HG03139 (cell line): ENCODE data around the gene VASH2.

Source experiments
- ATAC-seq: cut with Tn5 transposase; IDR thresholded peaks from one replicate; pipeline ENCODE4 v1.9.1; 2021; ENCODE audit not compliant: unreplicated experiment

VASH2 gene

DNA sequence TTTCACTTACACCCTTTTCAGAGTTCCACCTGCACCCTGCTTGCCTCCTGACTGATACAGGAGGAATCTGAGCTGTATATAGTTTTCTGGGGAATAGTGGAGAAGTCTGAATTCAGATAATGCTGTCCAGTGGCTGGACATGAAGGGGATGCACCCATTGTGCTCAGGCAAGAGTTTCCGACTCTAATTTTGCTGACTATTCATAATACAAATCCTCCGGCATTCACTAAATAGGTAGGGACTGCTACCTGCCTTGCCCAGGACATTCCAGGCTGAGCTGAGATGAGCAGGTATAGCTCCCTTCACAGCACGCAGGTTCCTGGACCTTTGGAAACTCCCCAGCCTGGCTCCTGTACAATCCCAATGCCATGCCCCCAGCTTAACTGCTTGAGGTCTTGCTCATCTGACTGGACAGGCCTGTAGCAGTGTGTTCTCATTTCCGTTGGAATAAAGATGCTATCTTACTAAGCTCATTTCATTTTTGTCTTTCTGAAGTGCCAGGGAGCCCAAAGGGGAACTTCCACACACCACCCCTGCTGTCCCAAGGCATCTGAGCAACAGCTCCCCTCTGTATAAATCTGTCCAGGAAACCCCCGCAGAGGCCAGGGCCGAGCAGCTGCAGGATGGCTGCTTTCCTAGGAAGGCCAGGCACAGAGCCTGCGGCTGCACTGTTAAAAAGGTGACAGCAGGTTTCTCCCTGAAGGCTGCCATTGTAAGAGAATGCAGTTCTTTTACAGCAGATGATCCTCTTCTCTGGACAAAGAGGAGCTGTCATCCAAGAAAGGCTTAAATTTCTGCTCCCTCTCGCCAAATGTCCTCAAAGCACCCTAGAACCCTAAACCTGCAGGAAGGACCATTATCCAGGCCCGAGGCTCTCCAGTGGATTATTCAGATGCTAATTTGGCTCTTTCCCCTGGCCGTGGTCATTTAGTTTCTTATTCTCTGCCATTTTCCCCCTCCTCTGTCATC is 21.7 kb upstream of the VASH2 start:
- ATAC-seq = no peak

DNA sequence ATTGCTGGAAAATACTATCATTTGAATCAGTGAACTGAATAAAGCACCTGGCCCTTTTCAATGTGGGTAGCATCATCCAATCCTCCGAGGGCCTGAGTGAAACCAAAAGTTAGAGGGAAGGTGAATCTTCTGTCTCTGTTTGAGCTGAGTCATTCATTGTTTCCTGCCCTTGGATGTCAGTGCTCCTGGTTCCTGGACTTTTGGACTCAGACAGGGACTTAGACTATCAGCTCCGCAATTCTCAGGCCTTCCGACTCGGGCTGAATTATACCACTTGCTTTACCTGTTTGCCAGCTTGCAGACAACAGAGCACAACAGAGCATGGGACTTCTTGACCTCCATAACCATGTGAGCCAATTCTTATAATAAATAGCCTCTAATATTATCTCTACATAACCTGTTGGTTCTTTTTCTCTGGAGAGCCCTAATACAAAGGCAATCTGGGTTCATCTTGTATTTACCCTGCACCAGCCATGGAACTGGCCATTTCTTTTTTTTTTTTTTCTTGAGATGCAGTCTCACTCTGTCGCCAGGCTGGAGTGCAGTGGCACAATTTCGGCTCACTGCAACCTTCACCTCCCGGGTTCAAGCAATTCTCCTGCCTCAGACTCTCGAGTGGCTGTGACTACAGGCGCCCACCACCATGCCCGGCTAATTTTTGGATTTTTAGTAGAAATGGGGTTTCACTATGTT is 19.2 kb upstream of the VASH2 start:
- no peak for ATAC-seq

DNA sequence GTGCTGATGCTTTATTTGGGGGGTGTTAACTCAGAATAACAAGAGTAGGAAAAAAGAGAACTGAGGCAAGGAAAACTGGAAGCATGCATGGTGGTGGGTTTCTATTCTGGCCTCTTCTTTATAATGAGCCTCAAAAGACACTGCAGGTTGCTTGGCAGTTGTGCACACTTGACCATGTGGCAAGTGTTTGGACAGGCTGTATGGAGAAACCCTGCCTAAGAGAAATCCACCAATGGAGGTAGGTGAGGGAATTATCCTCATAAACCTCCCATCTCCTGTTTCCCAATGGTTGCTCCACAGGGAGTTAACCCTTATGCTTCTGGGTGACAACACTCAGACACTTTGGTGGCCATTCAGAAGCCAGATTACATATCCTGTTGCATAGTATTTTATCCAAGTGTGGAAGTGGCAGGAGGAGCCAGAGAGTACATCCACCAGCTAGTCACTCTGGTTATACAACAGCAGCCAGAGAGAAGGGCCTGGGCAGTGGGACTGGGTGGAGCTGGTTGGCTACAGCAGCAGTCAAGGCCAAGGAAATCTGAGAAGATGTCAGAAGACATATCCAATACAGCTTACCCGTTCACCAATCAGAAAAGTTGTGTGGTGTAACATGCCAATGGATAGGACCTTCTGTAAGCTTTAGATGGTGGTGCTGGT is 16.4 kb upstream of the VASH2 start:
- no peak for ATAC-seq

DNA sequence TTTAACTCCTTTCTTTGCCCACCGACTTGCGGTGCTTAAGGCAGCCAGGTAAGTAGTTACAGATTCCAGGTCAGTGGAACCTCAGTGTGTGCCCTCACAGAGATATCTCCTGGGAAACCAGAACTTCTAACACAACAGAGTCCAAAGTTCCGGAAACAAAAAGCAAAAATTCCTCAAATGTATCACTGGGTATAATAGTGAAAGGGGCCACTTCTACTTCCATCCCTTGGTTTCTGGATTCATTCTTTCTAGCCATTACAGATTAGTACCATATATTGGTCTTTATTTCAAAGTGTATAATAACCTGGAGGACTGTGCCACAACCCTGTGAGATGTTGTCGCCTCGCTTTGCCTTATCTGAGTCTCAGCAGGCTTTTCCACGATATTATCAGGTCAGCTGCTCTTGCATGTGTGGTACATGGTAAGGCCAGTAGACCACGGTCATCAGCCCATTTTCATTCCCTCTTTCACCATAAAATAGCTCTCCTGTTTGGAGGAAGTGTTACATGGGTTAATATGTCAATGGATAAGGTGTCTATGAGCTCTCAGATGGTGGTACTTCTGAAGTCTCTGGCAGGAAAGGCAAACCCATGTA is 14.9 kb upstream of the VASH2 start:
- no peak for ATAC-seq

DNA sequence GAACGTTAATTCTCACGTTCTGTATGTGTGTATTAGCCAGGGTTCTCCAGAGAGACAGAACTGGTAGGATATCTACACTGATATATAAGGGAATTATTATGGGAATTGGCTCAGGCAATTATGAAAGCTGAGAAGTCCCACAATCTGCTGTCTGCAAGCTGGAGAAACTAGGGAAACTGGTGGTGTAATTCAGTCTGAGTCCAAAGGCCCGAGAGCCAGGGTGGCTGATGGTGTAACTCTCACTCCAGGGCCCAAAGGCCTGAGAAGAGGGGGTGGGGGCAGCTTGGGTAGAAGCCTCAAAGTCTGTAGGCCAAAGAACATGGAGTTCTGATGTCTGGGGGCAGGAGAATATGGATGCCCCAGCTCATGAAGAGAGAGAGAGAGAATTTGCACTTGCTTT is 13.3 kb upstream of the VASH2 start:
- ATAC-seq = no peak

DNA sequence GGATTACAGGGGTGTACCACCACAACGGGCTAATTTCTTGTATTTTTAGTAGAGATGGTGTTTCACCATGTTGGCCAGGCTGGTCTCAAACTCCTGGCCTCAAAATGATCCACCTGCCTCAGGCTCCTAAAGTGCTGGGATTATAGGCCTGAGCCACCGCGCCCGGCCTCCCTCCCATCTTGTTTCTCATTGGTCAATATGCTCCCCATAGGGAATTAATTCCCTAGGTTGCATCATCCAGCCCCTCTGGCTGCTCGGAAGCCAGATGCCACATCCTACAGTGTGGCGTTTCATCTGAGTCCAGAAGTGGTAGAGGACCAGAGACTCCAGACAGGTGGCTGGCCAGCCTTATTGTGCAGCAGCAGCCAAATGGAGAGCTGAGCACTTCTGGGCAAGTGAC is 11.5 kb upstream of the VASH2 start:
- ATAC-seq = no peak

DNA sequence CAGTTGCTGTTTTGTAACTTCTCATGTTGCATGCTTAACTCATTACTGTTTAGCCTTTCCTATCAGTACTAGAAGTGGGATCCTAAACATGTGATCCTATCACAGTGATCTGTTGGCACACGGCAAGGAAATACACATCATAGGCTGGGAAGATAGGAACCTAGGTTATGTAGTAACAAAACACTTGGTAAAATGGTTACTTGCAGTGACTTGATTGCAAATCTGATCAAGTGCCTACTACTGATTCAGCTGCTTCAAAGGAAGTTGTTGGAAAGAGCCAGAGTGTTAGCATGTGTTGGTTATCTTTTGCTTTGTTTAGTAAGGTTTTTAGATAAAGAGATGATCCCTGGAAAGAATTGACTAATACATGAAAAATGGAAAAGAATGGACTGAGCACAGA is 8.9 kb upstream of the VASH2 start:
- no peak for ATAC-seq

DNA sequence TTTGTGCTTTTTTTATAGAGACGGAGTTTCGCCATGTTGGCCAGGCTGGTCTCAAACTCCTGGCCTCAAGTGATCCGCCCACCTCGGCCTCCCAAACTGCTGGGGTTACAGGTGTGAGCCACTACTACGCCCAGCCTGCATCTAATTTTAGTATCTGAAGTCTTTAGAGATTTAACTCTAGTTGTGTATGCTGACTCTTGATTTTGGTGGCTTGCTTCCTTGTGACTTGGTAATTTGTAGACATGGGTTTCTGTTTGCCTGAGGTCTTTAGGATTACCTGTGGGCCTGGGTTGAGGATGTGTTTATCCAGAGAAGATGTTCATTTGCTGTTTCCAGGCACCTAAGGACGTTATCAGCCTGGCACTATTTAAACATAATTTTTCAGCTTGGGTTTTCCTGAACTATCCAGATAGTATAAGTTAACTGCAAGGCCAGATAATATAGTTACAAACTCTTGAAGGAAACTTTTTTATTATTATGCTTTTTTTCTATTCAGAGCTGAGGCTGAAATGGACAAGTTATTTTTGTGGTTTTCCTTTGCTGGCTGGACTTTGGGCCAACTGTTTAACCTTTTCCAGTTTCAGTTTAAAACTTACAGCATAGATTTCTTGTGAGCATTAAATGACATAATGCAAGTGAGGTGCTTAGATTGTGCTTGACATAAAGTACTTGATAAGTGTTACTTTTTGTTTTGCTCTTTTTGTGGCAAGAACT is 7.5 kb upstream of the VASH2 start:
- no peak for ATAC-seq

DNA sequence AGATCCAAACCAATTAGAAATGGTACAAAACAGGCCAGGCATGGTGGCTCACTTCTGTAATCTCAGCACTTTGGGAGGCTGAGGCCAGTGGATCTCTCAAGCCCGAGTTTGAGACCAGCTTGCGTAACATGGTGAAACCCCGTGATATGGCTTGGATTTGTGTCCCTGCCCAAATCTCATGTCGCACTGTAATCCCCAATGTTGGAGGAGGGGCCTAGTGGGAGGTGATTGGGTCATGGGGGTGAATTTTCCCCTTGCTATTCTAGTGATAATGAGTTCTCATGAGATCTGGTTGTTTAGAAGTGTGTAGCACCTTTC is 7.0 kb upstream of the VASH2 start:
- no peak for ATAC-seq

DNA sequence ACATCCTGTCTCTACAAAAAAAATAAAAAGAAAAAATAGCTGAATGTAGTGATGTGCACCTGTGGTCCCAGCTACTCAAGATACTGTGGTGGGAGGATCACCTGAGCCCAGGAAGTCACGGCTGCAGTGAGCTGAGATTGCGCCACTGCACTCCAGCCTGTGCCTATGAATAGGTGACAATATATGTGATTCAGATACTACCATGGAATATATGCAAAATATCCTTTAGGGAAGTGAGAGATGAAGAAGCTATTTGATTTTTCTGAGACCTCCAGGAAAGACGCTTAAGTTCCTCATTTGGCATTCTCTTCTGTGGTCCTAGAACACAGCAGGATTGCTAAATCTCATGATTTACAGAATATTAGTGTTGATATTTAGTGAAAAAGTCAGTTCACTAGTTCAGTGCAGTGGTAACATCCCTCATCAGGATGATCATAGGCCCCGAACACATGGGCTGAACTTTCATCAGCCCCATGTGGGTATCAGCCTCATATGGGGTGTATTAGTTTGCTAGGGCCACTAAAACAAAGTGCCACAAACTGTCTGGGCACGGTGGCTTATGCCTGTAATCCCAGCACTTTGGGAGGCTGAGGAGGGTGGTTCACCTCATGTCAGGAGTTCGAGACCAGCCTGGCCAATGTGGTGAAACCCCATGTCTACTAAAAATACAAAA is 6.0 kb upstream of the VASH2 start:
- ATAC-seq = no peak

DNA sequence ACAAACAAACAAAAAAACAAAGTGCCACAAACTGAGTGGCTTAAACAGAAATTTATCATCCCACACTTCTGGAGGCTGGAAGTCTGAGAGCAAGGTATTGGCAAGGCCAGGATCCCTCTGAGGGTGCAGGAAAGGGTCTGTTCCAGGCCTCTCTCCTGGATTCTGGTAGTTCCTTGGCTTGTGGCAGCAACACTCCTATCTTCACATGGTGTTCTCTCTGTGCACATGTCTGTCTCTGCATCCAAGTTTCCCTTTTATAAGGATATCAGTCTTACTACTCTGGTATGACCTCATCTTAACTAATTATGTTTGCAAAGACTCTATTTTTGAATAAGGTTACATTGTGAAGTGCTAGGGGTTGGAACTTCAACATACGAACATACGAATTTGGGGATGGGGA is 5.3 kb upstream of the VASH2 start:
- ATAC-seq = no peak

DNA sequence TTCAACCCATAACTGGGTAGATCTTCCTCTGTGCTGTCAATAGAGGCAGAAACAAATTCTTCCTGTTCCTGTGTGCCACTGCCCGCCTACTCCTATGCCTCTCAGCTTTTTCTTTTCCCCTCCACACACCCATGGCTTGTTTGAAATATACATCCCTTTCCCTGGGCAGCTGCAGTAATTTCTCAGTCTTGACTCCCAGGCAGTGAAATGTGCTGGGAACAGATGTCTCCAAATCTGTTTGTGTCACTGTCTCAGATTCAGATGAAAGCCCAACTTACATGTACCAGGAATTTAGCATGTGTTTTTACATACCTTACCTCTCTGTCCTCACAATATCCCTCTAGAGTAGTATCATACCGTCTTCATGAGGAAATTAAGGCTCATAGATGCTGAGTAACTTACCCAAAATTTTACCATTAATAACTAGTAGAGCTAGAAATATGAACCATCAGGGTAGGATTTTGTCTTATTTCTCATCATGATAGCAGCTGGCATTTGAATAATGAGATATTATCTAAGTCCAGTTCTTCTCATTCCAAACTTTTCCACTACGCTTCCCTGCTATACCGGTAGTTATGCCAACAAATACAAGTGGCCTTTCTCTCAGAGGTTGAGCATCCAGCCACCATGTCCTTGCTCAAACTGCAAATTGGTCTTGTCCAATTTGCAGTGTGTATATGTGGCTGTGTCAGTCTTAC is 4.7 kb upstream of the VASH2 start:
- no peak for ATAC-seq

DNA sequence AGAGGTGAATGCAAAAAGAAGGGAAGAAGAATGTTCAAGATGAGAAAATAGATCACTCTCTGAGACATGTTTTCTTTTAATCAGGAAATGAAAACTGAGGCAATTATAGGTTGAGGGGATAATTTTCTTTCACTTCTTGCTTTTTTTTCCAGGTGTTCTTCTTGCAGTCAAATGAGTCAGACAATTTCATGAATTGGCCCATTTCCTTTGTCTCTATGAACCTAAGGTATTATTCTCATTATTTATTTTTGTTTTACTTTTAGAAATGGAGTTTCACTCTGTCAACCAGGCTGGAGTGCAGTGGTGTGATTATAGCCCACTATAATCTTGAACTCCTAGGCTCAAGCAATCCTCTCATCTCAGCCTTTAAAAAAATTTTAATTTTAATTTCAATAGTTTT is 3.5 kb upstream of the VASH2 start:
- no peak for ATAC-seq

DNA sequence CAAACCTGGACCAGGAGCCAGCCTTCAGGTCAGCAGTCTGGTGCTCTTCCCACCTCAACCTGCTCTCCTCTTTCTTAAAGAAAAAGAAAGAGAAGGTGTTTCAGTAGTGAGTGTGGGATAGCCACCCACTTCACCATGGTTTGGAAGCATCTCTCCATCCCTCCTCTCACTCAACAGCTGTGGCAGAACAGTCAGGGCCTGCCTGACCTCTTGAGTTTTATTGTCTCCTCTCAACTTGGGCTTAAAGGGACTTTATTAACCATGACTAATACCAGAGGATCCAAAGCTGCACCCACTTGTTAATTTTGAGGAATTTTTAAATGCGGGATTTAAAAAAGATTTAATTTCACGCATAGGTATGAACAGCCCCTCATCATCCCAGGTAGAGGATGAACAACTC is 570 bp upstream of the VASH2 start:
- ATAC-seq = no peak

DNA sequence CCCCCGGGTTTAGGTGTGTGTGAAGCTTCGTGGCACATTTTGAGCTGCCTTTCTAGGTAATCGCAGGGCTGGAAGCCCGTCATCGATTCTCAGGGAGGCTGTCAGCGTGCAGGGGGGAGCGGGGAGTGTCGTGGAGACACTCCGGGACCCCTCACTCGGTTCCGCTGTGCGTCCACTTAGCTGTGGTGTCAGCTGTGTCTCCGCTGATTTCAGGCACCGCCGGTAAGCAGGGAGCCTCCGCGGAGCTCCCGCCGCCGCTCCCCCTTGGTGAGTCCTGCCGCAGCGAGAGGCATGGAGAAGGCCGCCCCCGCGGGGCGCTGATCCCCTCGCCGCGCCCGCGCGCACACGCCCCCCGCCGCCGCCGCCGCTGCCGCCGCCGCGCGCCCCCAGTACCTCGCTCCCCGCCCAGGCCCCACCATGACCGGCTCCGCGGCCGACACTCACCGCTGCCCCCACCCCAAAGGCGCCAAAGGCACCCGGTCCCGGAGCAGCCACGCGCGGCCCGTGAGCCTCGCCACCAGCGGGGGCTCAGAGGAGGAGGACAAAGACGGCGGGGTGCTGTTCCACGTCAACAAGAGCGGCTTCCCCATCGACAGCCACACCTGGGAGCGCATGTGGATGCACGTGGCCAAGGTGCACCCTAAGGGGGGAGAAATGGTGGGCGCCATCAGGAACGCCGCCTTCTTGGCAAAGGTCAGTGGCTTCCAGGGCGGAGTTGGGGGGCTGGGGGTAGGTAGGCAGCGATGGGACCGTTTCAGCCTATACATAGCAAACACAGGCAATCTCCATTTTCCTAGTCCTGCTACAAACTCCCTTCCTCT is 995 bp downstream of the VASH2 start:
- no peak for ATAC-seq

DNA sequence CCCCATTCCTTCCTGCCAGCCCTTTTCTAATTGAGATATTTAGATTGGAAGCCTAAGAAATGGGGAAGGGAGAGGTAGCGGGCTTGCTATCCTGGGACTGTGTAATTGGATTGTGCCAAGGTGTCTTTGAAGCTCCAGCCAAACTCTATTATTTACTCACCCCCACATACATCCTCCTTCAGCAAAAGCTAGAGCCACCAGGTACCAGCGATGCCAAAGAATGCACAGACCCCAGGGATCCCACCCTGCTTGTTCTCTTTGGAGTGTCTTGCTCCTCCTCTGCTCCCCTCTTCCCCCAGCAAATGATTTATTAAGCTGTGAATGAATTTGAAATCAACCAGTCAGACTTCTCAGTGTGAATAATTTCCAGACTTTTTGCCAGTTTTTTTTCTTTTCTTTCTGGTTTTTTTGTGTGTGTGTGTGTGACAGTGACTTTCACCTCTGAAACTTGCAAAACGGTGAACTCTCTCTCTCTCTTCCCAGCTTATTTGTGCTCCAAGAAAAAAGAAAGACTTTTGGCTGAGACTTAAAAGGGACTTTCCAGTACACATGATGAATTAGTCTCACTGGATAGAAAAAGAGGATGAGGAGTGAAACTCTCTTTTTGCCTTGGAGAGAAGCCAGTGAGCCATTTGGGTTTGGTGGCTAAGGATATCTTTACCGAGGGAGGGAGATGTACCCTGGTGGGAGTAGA is 1.8 kb downstream of the VASH2 start:
- no peak for ATAC-seq

DNA sequence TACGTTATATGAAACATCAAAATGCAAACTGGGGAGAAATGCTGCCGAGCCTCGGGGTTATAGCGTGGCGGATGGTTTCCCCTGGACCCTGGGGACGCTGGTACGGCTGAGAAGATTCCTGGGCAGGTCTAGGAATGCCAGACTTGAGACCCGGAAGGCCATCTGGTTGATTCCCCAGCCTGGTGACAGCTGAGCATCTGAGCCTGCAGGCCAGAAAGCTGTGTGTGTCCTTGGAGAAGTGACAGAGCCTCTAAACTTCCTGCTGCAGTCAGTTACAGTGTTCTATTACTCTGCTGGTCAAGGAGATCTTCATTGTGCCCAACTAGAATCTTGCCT is 2.3 kb downstream of the VASH2 start:
- ATAC-seq = no peak

DNA sequence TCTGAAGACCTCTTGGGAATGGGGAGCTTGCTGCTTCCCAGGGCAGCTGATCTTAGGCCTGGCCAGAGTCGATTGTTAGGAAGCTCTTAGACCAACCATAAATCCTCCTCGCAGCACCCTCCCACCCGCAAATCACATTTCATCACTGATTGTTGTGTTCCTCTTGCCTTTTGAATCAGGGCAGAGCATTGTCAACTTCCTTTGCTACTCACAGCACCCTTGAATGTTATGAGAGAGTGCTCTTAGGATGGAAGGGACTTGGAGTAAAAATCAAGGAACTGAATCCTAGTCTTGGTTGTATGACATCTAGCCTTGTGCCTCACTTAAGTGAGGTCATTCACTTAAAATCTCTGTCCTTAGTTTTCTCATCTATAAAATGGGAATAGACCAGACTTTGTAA is 3.0 kb downstream of the VASH2 start:
- ATAC-seq = no peak

DNA sequence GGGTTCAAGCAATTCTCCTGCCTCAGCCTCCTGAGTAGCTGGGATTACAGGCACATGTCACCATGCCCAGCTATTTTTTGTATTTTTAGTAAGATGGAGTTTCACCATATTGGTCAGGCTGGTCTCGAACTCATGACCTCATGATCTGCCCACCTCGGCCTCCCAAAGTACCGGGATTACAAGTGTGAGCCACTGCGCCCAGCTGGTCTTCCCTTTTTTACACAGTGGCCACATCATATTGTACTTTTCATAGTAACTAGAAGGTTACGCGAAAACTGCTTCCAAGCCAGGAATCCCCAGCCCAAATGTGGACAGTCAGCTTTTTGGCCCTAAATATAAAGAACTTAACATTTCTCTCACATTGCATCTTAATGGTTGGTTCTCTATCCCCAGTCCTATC is 4.2 kb downstream of the VASH2 start:
- no peak for ATAC-seq
